Peyer's patch (tissue), 4 donors: Measurements from ENCODE around the gene PANX1.

Source experiments
- CTCF ChIP-seq, 6 experiments: fragments of 450-650 bp in 4 of 6; fragments of 200-600 bp in 2 of 6; sonication (generic) in 1 of 6; IDR thresholded peaks; one replicate each; pipeline ENCODE4 v1.5.1; 2017 to 2019; ENCODE audit warnings: antibody characterized with exemption in 6 of 6, mild to moderate bottlenecking in 3 of 6, moderate library complexity in 1 of 6
- POLR2A ChIP-seq, 2 donors: fragments of 450-650 bp; IDR thresholded peaks; one replicate each; pipeline ENCODE4 v1.5.1; 2017; ENCODE audit warnings: antibody characterized with exemption in 2 of 2, mild to moderate bottlenecking in 2 of 2, moderate library complexity in 2 of 2

GRCh38 chr11:94185416-94186084, 56.9 kb downstream of the PANX1 start:
- TF ChIP-seq CTCF (IDR thresholded peaks at IDR 0.05) = no peak
- TF ChIP-seq POLR2A (IDR thresholded peaks at IDR 0.05) = no peak
